HEK293 (cell line): Measurements from ENCODE around the gene ZNF761.

Source experiments
- GLIS2 ChIP-seq: fragments of 450-650 bp; formaldehyde crosslinking; IDR thresholded peaks from 2 replicates; pipeline ENCODE4 v1.5.1; 2016; ENCODE audit warnings: missing biosample characterization, missing genetic modification characterization
- HOXD13 ChIP-seq: sonication (generic); formaldehyde crosslinking; IDR thresholded peaks from 2 replicates; pipeline ENCODE4 v1.8.0; 2022; ENCODE audit warnings: missing genetic modification reagents, borderline replicate concordance
- IKZF3 ChIP-seq: fragments of 450-650 bp; IDR thresholded peaks from 2 replicates; pipeline ENCODE4 v1.5.0; 2018; ENCODE audit warnings: missing biosample characterization, mild to moderate bottlenecking, missing genetic modification characterization, moderate library complexity
- MZF1 ChIP-seq: fragments of 450-650 bp; formaldehyde crosslinking; IDR thresholded peaks from 2 replicates; pipeline ENCODE4 v1.5.1; 2017; ENCODE audit warnings: missing biosample characterization, missing genetic modification characterization, borderline replicate concordance
- OSR2 ChIP-seq: fragments of 450-650 bp; formaldehyde crosslinking; IDR thresholded peaks from 2 replicates; pipeline ENCODE4 v1.5.1; 2016; ENCODE audit warnings: missing biosample characterization, missing genetic modification characterization
- PRDM1 ChIP-seq: fragments of 450-650 bp; formaldehyde crosslinking; IDR thresholded peaks from 2 replicates; pipeline ENCODE4; 2016; ENCODE audit warnings: missing biosample characterization, missing genetic modification characterization
- SCRT2 ChIP-seq: fragments of 450-650 bp; formaldehyde crosslinking; IDR thresholded peaks from 2 replicates; pipeline ENCODE4 v1.5.1; 2016; ENCODE audit warnings: missing biosample characterization, missing genetic modification characterization
- YY2 ChIP-seq: fragments of 450-650 bp; formaldehyde crosslinking; IDR thresholded peaks from 2 replicates; pipeline ENCODE4 v1.5.1; 2016; ENCODE audit warnings: missing biosample characterization, missing genetic modification characterization
- ZBTB26 ChIP-seq: fragments of 450-650 bp; formaldehyde crosslinking; optimal IDR thresholded peaks from 2 replicates; pipeline ENCODE3; 2016; ENCODE audit warnings: missing biosample characterization, mild to moderate bottlenecking, missing genetic modification characterization
- ZEB2 ChIP-seq: fragments of 450-650 bp; formaldehyde crosslinking; IDR thresholded peaks from 2 replicates; pipeline ENCODE4 v1.5.1; 2016; ENCODE audit warnings: missing biosample characterization, missing genetic modification characterization
- ZFHX2 ChIP-seq: fragments of 450-650 bp; formaldehyde crosslinking; conservative IDR thresholded peaks from 2 replicates; pipeline ENCODE4 v1.5.1; 2016; ENCODE audit warnings: missing biosample characterization, missing genetic modification characterization
- ZFP3 ChIP-seq: fragments of 450-650 bp; formaldehyde crosslinking; IDR thresholded peaks from 2 replicates; pipeline ENCODE4 v1.5.1; 2016; ENCODE audit warnings: low read depth, missing biosample characterization, missing genetic modification characterization
- ZNF2 ChIP-seq: fragments of 450-650 bp; formaldehyde crosslinking; IDR thresholded peaks from 2 replicates; pipeline ENCODE4 v1.5.1; 2016; ENCODE audit warnings: missing biosample characterization, missing genetic modification characterization
- ZNF292 ChIP-seq: fragments of 450-650 bp; formaldehyde crosslinking; IDR thresholded peaks from 2 replicates; pipeline ENCODE4 v1.5.1; 2016; ENCODE audit warnings: low read depth, missing biosample characterization, missing genetic modification characterization, borderline replicate concordance
- ZNF302 ChIP-seq: fragments of 450-650 bp; formaldehyde crosslinking; IDR thresholded peaks from 2 replicates; pipeline ENCODE4 v1.5.1; 2016; ENCODE audit warnings: missing biosample characterization, missing genetic modification characterization, low read depth
- ZNF350 ChIP-seq: fragments of 450-650 bp; formaldehyde crosslinking; IDR thresholded peaks from 2 replicates; pipeline ENCODE4 v1.5.0; 2017; ENCODE audit warnings: missing biosample characterization, mild to moderate bottlenecking, missing genetic modification characterization
- ZNF354C ChIP-seq: fragments of 450-650 bp; formaldehyde crosslinking; IDR thresholded peaks from 2 replicates; pipeline ENCODE4 v1.5.1; 2016; ENCODE audit warnings: missing biosample characterization, missing genetic modification characterization, low read depth, borderline replicate concordance
- ZNF426 ChIP-seq: fragments of 450-650 bp; formaldehyde crosslinking; IDR thresholded peaks from 2 replicates; pipeline ENCODE4 v1.5.1; 2017; ENCODE audit warnings: missing biosample characterization, missing genetic modification characterization, mild to moderate bottlenecking, inconsistent platforms, moderate library complexity
- ZNF449 ChIP-seq: fragments of 450-650 bp; formaldehyde crosslinking; IDR thresholded peaks from 2 replicates; pipeline ENCODE4 v1.5.1; 2017; ENCODE audit warnings: missing biosample characterization, mild to moderate bottlenecking, missing genetic modification characterization, moderate library complexity
- ZNF529 ChIP-seq: fragments of 450-650 bp; formaldehyde crosslinking; IDR thresholded peaks from 2 replicates; pipeline ENCODE4 v1.5.1; 2017; ENCODE audit warnings: missing genetic modification characterization, missing biosample characterization; ENCODE audit not compliant: insufficient replicate concordance
- ZNF544 ChIP-seq: fragments of 450-650 bp; formaldehyde crosslinking; IDR thresholded peaks from 2 replicates; pipeline ENCODE4 v1.5.0; 2017; ENCODE audit warnings: missing biosample characterization, missing genetic modification characterization
- ZNF558 ChIP-seq: fragments of 450-650 bp; formaldehyde crosslinking; IDR thresholded peaks from 2 replicates; pipeline ENCODE4 v1.5.1; 2016; ENCODE audit warnings: missing biosample characterization, missing genetic modification characterization
- ZNF561 ChIP-seq: fragments of 450-650 bp; IDR thresholded peaks from 2 replicates; pipeline ENCODE4 v1.5.1; 2018; ENCODE audit warnings: missing biosample characterization, missing genetic modification characterization, borderline replicate concordance
- ZNF600 ChIP-seq: fragments of 450-650 bp; formaldehyde crosslinking; IDR thresholded peaks from 2 replicates; pipeline ENCODE4 v1.5.1; 2016; ENCODE audit warnings: missing biosample characterization, missing genetic modification characterization
- ZNF621 ChIP-seq: fragments of 450-650 bp; formaldehyde crosslinking; IDR thresholded peaks from 2 replicates; pipeline ENCODE4 v1.5.1; 2017; ENCODE audit warnings: missing biosample characterization, missing genetic modification characterization
- ZNF639 ChIP-seq: fragments of 450-650 bp; formaldehyde crosslinking; IDR thresholded peaks from 2 replicates; pipeline ENCODE4 v1.5.1; 2016; ENCODE audit warnings: missing biosample characterization, missing genetic modification characterization
- ZSCAN16 ChIP-seq: fragments of 450-650 bp; formaldehyde crosslinking; IDR thresholded peaks from 2 replicates; pipeline ENCODE4 v1.5.1; 2016; ENCODE audit warnings: missing biosample characterization, missing genetic modification characterization
- ZXDB ChIP-seq: fragments of 450-650 bp; formaldehyde crosslinking; IDR thresholded peaks from 2 replicates; pipeline ENCODE4 v1.5.1; 2016; ENCODE audit warnings: missing biosample characterization, missing genetic modification characterization
- TF ChIP-seq, protein P1 (sequence below): fragments of 450-650 bp; formaldehyde crosslinking; IDR thresholded peaks from 2 replicates; pipeline ENCODE4 v1.5.1; 2016; ENCODE audit warnings: missing biosample characterization, missing genetic modification characterization
- TF ChIP-seq, protein P2 (sequence below): fragments of 450-650 bp; formaldehyde crosslinking; IDR thresholded peaks from 2 replicates; pipeline ENCODE4 v1.5.1; 2017; ENCODE audit warnings: missing biosample characterization, missing genetic modification characterization
- TF ChIP-seq, protein P3 (sequence below): fragments of 450-650 bp; formaldehyde crosslinking; IDR thresholded peaks from 2 replicates; pipeline ENCODE4 v1.5.1; 2017; ENCODE audit warnings: missing biosample characterization, missing genetic modification characterization

Gene ZNF761

DNA sequence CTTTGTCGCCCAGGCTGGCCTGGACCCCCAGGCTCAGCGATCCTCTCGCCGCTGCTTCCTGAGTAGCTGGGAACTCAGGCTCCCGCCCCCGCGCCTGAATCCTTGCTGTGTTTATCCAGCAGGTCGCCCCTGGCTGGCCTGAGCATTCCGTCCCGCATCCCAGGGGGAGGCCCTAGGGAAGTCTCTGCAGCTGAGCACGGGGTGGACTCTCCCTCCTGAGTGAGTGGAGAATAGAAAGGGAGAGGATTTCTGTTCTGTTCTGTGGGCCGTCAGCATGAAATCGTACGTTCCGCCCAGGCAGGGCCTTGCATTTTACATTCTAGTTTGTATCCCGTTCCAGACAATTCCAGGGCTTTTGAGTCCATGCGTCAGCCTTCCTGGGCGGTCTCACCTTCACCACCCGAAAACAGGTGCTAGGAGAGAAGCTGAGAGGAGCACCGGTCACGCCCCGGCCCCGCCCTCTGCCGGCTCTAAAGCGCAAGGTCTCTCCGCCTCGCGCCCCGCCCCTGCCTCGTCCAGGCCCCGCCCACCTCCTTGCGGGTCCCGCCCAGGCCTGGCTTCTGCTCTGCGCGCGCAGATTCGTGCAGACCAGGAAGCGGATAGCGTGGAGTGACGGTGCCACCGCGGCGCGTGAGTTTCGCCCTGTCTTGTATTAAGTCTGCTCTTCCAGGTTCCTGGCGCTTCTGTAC, at the start of gene ZNF761 (continued):
- TF ChIP-seq, protein P1, sequence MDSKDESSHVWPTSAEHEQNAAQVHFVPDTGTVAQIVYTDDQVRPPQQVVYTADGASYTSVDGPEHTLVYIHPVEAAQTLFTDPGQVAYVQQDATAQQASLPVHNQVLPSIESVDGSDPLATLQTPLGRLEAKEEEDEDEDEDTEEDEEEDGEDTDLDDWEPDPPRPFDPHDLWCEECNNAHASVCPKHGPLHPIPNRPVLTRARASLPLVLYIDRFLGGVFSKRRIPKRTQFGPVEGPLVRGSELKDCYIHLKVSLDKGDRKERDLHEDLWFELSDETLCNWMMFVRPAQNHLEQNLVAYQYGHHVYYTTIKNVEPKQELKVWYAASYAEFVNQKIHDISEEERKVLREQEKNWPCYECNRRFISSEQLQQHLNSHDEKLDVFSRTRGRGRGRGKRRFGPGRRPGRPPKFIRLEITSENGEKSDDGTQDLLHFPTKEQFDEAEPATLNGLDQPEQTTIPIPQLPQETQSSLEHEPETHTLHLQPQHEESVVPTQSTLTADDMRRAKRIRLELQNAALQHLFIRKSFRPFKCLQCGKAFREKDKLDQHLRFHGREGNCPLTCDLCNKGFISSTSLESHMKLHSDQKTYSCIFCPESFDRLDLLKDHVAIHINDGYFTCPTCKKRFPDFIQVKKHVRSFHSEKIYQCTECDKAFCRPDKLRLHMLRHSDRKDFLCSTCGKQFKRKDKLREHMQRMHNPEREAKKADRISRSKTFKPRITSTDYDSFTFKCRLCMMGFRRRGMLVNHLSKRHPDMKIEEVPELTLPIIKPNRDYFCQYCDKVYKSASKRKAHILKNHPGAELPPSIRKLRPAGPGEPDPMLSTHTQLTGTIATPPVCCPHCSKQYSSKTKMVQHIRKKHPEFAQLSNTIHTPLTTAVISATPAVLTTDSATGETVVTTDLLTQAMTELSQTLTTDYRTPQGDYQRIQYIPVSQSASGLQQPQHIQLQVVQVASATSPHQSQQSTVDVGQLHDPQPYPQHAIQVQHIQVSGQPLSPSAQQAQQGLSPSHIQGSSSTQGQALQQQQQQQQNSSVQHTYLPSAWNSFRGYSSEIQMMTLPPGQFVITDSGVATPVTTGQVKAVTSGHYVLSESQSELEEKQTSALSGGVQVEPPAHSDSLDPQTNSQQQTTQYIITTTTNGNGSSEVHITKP (tag by site-specific recombination) = peak; percentile 92
- peak; percentile 26; the same call in 1 of the 2 replicates for TF ChIP-seq ZNF561
- TF ChIP-seq IKZF3 (tag by site-specific recombination) = 0 out of 2 replicates have a peak, but pooled peaks have one; percentile 9
- TF ChIP-seq ZNF354C (tag by site-specific recombination) = no peak
- TF ChIP-seq ZFP3 = no peak
- TF ChIP-seq ZFHX2 (tag by site-specific recombination) = peak; percentile 27; the same call in 1 of the 2 replicates
- no peak for TF ChIP-seq ZNF544 (tag by site-specific recombination)
- TF ChIP-seq ZNF639 (tag by site-specific recombination) = no peak
- TF ChIP-seq ZNF292 (tag by site-specific recombination) = no peak
- TF ChIP-seq ZNF529 (tag by site-specific recombination) = no peak
- no peak for TF ChIP-seq ZEB2
- no peak for TF ChIP-seq YY2 (tag by site-specific recombination)
- TF ChIP-seq ZNF302 = no peak
- peak; percentile 85 for TF ChIP-seq PRDM1 (tag by site-specific recombination)
- peak; percentile 87 for TF ChIP-seq ZNF350 (tag by site-specific recombination)
- TF ChIP-seq ZNF426 (tag by site-specific recombination) = no peak
- TF ChIP-seq ZSCAN16 = no peak
- TF ChIP-seq ZNF558 (tag by site-specific recombination) = no peak
- TF ChIP-seq OSR2 (tag by site-specific recombination) = peak; percentile 49
- no peak for TF ChIP-seq HOXD13
- TF ChIP-seq MZF1 (tag by site-specific recombination) = no peak
- peak; percentile 66; the same call in 1 of the 2 replicates for TF ChIP-seq SCRT2 (tag by site-specific recombination)
- TF ChIP-seq ZNF2 (tag by site-specific recombination) = no peak
- TF ChIP-seq ZNF621 (tag by site-specific recombination) = no peak
- no peak for TF ChIP-seq GLIS2
- TF ChIP-seq ZNF449 (tag by site-specific recombination) = no peak
- no peak for TF ChIP-seq ZXDB (tag by site-specific recombination)
- peak; percentile 44 for TF ChIP-seq ZNF600
- peak; percentile 32 for TF ChIP-seq ZBTB26 (tag by site-specific recombination)
- TF ChIP-seq, protein P2, sequence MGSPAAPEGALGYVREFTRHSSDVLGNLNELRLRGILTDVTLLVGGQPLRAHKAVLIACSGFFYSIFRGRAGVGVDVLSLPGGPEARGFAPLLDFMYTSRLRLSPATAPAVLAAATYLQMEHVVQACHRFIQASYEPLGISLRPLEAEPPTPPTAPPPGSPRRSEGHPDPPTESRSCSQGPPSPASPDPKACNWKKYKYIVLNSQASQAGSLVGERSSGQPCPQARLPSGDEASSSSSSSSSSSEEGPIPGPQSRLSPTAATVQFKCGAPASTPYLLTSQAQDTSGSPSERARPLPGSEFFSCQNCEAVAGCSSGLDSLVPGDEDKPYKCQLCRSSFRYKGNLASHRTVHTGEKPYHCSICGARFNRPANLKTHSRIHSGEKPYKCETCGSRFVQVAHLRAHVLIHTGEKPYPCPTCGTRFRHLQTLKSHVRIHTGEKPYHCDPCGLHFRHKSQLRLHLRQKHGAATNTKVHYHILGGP (tag by site-specific recombination) = no peak
- TF ChIP-seq, protein P3, sequence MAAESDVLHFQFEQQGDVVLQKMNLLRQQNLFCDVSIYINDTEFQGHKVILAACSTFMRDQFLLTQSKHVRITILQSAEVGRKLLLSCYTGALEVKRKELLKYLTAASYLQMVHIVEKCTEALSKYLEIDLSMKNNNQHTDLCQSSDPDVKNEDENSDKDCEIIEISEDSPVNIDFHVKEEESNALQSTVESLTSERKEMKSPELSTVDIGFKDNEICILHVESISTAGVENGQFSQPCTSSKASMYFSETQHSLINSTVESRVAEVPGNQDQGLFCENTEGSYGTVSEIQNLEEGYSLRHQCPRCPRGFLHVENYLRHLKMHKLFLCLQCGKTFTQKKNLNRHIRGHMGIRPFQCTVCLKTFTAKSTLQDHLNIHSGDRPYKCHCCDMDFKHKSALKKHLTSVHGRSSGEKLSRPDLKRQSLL = no peak
